Aorta (tissue), 5 donors: Measurements from ENCODE around the gene RPS6KA2. TPM values are rescaled to one million over a fixed set of nuclear protein-coding genes. Genes with fewer than 3 reads are reported as not detected.
A peak's percentile ranks its signal among the peaks of the same experiment; 100 is the strongest.

Experiments
- ATAC-seq: fragments of 200-7000 bp; cut with Tn5 transposase; one replicate; pipeline ENCODE4 v1.9.1; 2022; ENCODE audit warnings: moderate library complexity; ENCODE audit not compliant: low FRiP score
- DNase-seq, 2 donors: peaks; one replicate each; pipeline ENCODE4 v3.0.0-alpha.2; 2020
- H3K27ac ChIP-seq, 2 donors: one replicate each; pipeline ENCODE4 v1.5.1; 2013; ENCODE audit warnings: low read length in 2 of 2, mild to moderate bottlenecking in 2 of 2, moderate library complexity in 2 of 2, control low read depth in 1 of 2, inconsistent platforms in 1 of 2, low read depth in 1 of 2
- H3K27me3 ChIP-seq, 2 donors: one replicate each; pipeline ENCODE4 v1.6.1; 2013; ENCODE audit warnings: control low read depth in 1 of 2, low read length in 1 of 2, mild to moderate bottlenecking in 1 of 2, moderate library complexity in 1 of 2; ENCODE audit not compliant: insufficient read depth in 2 of 2, control insufficient read depth in 1 of 2
- H3K36me3 ChIP-seq, 2 donors: one replicate each; pipeline ENCODE4 v1.6.1; 2013; ENCODE audit warnings: control low read depth in 1 of 2, low read length in 1 of 2, mild to moderate bottlenecking in 1 of 2; ENCODE audit not compliant: insufficient read depth in 2 of 2, control insufficient read depth in 1 of 2
- H3K4me1 ChIP-seq, 2 donors: one replicate each; pipeline ENCODE4 v1.6.1; 2013; ENCODE audit warnings: low read length in 2 of 2, control low read depth in 1 of 2, mild to moderate bottlenecking in 1 of 2, moderate library complexity in 1 of 2; ENCODE audit not compliant: insufficient read depth in 2 of 2, control insufficient read depth in 1 of 2
- H3K4me3 ChIP-seq, 2 donors: one replicate each; pipeline ENCODE4 v1.5.1; 2013; ENCODE audit warnings: low read length in 2 of 2, control low read depth in 1 of 2, mild to moderate bottlenecking in 1 of 2
- H3K9me3 ChIP-seq: one replicate; pipeline ENCODE4 v1.6.1; 2013; ENCODE audit warnings: mild to moderate bottlenecking, low read length; ENCODE audit not compliant: control insufficient read depth
- WGBS, 2 donors: extraction: QIAGEN DNeasy Blood & Tissue Kit; methylation state at CpG; one replicate each; pipeline ENCODE4 v1.1.7; 2013; 5-methylcytosine and 5-hydroxymethylcytosine counted together
- intact Hi-C, 2 donors: fragments of 100-400 bp; cut with DNase I; formaldehyde crosslinking; loops; one replicate each; pipeline versions ENCODE4 v1.14.2 to v1.15.0; 2022
- long read RNA-seq, 2 donors: library from polyadenylated mRNA; unstranded; transcript quantifications; one replicate each; pipeline ENCODE4 v2.0.0, GENCODE V29; 2020 to 2021
- polyA plus RNA-seq, 2 donors: library from polyadenylated mRNA; stranded (reverse); fragments of 200-250 nt; gene quantifications; one replicate each; pipeline ENCODE4 v1.2.3, GENCODE V29; 2013
- total RNA-seq, 2 donors: library from RNA; stranded (reverse); fragmentation: NEBNext Ultra II Directional; extraction: Animal tissue kit (Norgen Biotek cat#: 25700); gene quantifications; one replicate each; pipeline ENCODE4 v1.2.1, GENCODE V29; 2021
- donor health status: healthy with polysubstance abuse.
- donor health status: Bipolar disorder and iron deficiency.
- donor health status: DM: no; HTN: no; CAD: no.
- donor health status: DM: no; HTN: no; CAD: no.
- donor health status: DM: yes; HTN: yes; CAD: no.

RPS6KA2 gene
- 10 to 100 TPM; 43.2 to 52.7 TPM for total RNA-seq
- 10 to 100 TPM; 24.5 to 31.3 TPM for polyA plus RNA-seq
- long read RNA-seq, donor 1, full-length matches to known transcripts: 3 of 177 reads
- long read RNA-seq, donor 1, partial matches to known transcripts: 37 of 177 reads
- long read RNA-seq, donor 1, other reads (novel, unspliced or antisense): 137 of 177 reads
- long read RNA-seq, donor 2, full-length matches to known transcripts: 25 of 103 reads
- long read RNA-seq, donor 2, partial matches to known transcripts: 18 of 103 reads
- long read RNA-seq, donor 2, other reads (novel, unspliced or antisense): 60 of 103 reads

DNA sequence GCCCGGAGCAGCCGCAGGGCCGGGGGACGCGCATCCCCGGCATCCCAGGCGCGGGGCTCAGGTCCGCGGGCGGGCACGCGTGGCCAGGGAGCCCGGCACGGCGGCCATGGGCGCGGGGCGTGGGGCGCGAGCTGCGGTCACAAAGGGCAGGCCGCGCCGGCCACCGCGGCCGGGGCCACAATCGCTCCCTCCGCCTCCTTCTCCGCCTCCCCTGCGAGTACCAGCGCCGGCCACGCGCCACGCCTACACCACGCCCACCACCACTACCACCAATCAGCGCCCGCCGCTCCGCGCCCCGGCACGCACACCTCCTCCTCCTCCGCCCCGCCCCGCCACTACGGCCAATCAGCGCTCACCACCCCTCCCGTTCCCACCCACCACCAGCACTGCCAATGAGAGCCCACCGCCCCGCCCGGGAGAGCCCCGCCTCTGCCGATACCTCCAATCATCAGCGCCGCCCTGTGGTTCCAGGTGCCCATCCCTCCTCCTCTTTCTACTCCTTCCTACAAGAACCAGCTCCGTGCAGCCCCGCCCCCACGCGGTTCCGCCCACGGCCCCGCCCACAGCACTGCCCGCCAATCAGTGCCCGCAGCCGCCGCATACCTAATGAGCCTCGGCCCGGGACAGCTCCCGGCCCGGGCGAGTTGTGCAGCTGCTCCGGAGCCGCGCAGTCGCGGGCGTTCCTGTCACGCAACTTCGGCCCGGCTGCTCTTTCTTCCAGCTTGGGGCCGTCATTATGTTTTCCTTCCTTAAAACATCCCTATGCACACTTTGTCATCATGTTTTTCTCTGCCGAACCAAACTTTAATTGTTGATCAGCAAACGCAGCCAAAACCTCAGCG is at the start of gene RPS6KA2:
TSS of gene RPS6KA2 (minus strand) at position 219 of the 842 bp plus-strand sequence. CDS start 232 bp downstream, outside the sequence.
- peak; percentile 100 for DNase-seq
- Histone ChIP-seq H3K9me3 (no peaks in the 10 kb centered on the region), H3K4me3 (peak within 1 kb of the TSS; percentile 82 to 93), H3K27me3 (no peaks in the 10 kb centered on the region), H3K27ac (peak within 1 kb of the TSS in 1 of 2 donors; percentile 76), H3K36me3 (no peaks in the 10 kb centered on the region), H3K4me1 (no peaks in the 10 kb centered on the region)
- intact Hi-C loops: loop anchor here in 1 of 2 donors (2.0 to 10.0 kb wide), 5 partner anchors 65 to 368 kb away; partner anchors contain the start of genes CEP43 and MPC1
- ATAC-seq: peak; percentile 98
- WGBS, 2 donors: 1% methylated on average over 48 to 87 of the region's 87 CpGs

DNA sequence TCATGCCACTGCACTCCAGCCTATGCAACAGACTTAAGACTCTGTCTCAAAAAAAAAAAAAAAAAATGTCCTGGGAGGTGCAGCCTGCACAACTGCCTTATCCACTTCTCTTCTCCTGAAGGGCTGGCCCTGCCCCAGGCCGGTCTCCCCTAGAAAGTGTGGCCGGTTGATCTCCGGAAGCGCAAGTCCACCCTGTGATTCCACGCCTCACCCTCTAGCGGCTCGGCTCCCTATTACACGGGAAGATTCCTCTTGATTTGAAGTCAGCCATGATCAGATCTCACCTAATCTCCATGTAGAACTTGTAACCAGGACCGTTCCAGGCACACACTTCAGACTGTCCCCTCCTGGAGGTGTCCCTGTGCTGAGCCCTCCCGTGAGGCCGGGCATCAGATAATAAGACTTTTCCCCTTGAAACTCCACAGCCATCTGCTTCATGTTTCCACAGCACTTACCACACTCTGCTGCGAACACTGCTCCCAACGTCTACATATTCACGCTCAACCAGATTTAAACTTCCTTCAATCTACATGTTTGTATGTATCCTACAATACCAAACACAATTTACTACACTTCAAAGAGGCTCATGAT is 49.3 kb upstream of the RPS6KA2 start:
- ATAC-seq (no peak), DNase-seq (no peak)
- Histone ChIP-seq H3K4me3 (no peak overlapping the region), H3K36me3 (no peaks in the 10 kb centered on the region), H3K27me3 (no peaks in the 10 kb centered on the region), H3K4me1 (peaks cover 0 to 7% of the 10 kb centered on the region in 2 donors), H3K27ac (no peak overlapping the region), H3K9me3 (no peaks in the 10 kb centered on the region)
- 95 to 98% methylated on average over 14 of the region's 14 CpGs for WGBS, 2 donors
- intact Hi-C loops: no loop called here

DNA sequence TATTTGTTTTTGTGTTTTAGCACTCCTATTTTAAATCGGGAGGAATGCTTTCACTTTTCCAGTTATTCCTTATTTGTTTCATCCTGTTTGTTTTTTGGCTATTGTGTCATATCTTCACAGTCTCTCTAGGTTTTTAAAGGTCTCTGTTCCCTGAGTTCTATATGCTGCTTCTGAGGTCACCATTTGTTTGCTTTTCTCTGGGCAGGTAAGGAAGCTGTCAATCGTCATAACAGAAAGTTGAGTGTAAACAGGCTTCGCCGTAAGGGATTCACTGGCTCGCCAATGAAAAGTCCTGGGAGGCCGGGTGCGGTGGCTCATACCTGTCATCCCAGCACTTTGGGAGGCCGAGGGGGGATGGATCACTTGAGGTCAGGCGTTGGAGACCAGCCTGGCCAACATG is 48.7 kb upstream of the RPS6KA2 start:
- Histone ChIP-seq H3K4me1 (peaks cover 0 to 7% of the 10 kb centered on the region in 2 donors), H3K9me3 (no peaks in the 10 kb centered on the region)
- 89 to 91% methylated on average over 9 of the region's 9 CpGs for WGBS, 2 donors

DNA sequence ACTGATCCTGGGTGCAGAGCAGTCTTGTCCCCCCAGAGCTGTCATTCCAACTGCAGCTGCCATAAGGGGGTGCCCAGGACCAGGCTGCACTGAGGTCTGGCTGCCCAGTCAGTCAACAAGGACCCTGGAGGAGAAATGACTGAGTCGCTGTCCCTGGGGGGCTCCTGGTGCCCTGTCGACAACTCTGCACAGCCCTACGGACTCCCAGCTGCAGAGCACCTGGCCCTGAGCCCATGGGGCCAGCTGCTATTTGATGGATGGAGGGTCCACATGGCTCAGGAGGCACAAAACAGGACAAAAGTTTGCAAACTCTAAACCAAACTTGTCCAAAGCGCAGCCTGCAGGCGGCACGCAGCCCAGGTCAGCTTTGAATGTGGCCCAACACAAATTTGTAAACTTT is 46.3 kb upstream of the RPS6KA2 start:
- Histone ChIP-seq H3K4me3 (no peak overlapping the region), H3K9me3 (peaks cover 2% of the 10 kb centered on the region), H3K4me1 (peaks cover 0 to 7% of the 10 kb centered on the region in 2 donors), H3K27me3 (peaks cover 0 to 1% of the 10 kb centered on the region in 2 donors), H3K36me3 (no peaks in the 10 kb centered on the region), H3K27ac (no peak overlapping the region)
- WGBS, 2 donors: 0 to 5% methylated on average over 6 of the region's 6 CpGs
- DNase-seq (no peak), ATAC-seq (no peak)
- intact Hi-C loops: no loop called here

More for the DNA sequence above, 48.7 kb upstream of the RPS6KA2 start:
- intact Hi-C loops: no loop called here
- no peaks in the 10 kb centered on the region for H3K36me3 ChIP-seq
- DNase-seq (no peak), ATAC-seq (no peak)
- no peak overlapping the region for H3K4me3 ChIP-seq
- H3K27ac ChIP-seq: no peak overlapping the region
- no peaks in the 10 kb centered on the region for H3K27me3 ChIP-seq

DNA sequence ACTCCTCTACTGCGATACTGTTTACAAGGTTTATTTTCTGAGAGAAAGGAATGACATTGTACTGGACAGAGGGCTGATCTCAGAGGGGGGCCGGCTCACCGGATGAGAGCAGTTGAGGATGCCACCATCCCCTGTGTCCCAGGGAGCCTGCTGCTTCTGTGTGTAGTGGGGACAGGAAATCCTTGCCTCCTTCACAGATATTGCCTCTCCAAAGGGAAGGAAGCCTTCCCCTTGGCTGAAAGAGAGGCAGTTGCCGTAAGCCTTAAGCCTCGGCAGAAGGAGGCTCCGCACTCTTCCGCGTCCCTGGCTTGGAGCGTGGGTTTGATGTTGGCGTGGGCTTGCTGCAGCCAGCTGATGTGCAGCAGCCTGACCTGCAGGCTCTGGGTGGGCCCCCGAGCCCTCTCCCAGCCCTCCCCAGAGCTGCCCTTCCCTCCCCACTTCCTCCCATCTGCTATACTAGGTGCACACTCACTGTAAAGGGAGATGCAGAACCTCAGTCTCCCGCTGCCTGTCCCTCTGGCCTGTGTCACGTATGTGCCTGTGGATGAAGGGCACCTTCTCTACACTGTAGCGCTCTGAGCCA is 45.7 kb upstream of the RPS6KA2 start:
- no peak overlapping the region for H3K4me3 ChIP-seq
- no peak for ATAC-seq
- WGBS, 2 donors: 10 to 15% methylated on average over 14 of the region's 14 CpGs

GRCh38 chr6:166672146-166672545 is 45.1 kb upstream of the RPS6KA2 start:
- no peak for DNase-seq
- WGBS, 2 donors: 59 to 62% methylated on average over 12 of the region's 12 CpGs
- Histone ChIP-seq H3K4me1 (peaks cover 0 to 7% of the 10 kb centered on the region in 2 donors), H3K9me3 (peaks cover 2% of the 10 kb centered on the region), H3K36me3 (no peaks in the 10 kb centered on the region), H3K27me3 (peaks cover 0 to 1% of the 10 kb centered on the region in 2 donors), H3K4me3 (no peak overlapping the region), H3K27ac (no peak overlapping the region)
- no peak for ATAC-seq
- intact Hi-C loops: no loop called here

More for the DNA sequence above, 45.7 kb upstream of the RPS6KA2 start:
- Histone ChIP-seq H3K27me3 (peaks cover 0 to 1% of the 10 kb centered on the region in 2 donors), H3K36me3 (no peaks in the 10 kb centered on the region), H3K9me3 (peaks cover 2% of the 10 kb centered on the region), H3K27ac (no peak overlapping the region), H3K4me1 (peaks cover 0 to 7% of the 10 kb centered on the region in 2 donors)
- DNase-seq: no peak
- intact Hi-C loops: no loop called here

GRCh38 chr6:166671434-166672081 is 44.5 kb upstream of the RPS6KA2 start:
- ATAC-seq (no peak), DNase-seq (no peak)
- 21 to 23% methylated on average over 13 of the region's 13 CpGs for WGBS, 2 donors

GRCh38 chr6:166670894-166671293 is 43.8 kb upstream of the RPS6KA2 start:
- Histone ChIP-seq H3K4me3 (no peak overlapping the region), H3K9me3 (peaks cover 2% of the 10 kb centered on the region), H3K4me1 (peaks cover 0 to 7% of the 10 kb centered on the region in 2 donors), H3K27me3 (peaks cover 0 to 1% of the 10 kb centered on the region in 2 donors), H3K36me3 (no peaks in the 10 kb centered on the region), H3K27ac (no peak overlapping the region)
- 91 to 94% methylated on average over 5 of the region's 5 CpGs for WGBS, 2 donors
- no peak for DNase-seq
- intact Hi-C loops: no loop called here
- ATAC-seq: no peak

More at GRCh38 chr6:166671434-166672081, 44.5 kb upstream of the RPS6KA2 start:
- Histone ChIP-seq H3K27me3 (peaks cover 0 to 1% of the 10 kb centered on the region in 2 donors), H3K4me3 (no peak overlapping the region), H3K27ac (no peak overlapping the region), H3K36me3 (no peaks in the 10 kb centered on the region), H3K4me1 (peaks cover 0 to 7% of the 10 kb centered on the region in 2 donors), H3K9me3 (peaks cover 2% of the 10 kb centered on the region)
- intact Hi-C loops: no loop called here
